GM12878 (cell line): ENCODE data around the gene SHISA7. TPM values are rescaled to one million over a fixed set of nuclear protein-coding genes. Genes with fewer than 3 reads are reported as not detected.
A peak's percentile ranks its signal among the peaks of the same experiment; 100 is the strongest.

Experiments
- ATAC-seq: fragments of 200-7000 bp; cut with Tn5 transposase; 3 replicates; pipeline ENCODE4 v1.9.1; 2020; ENCODE audit warnings: mild to moderate bottlenecking, moderate library complexity
- BruUV-seq: library from RNA; stranded (reverse); fragments of 400-500 nt; replicated peaks from 2 replicates; lab custom pipeline; 2021; lab: Mats Ljungman, UMichigan
- CTCF ChIA-PET: fragments of 300-600 bp; sonication (Branson Sonifier 250); formaldehyde crosslinking; extraction: SDS; loops from one replicate; lab custom pipeline; 2021; ENCODE audit warnings: inconsistent platforms; lab: Yijun Ruan, JAX
- POLR2A ChIA-PET: fragments of 350-600 bp; formaldehyde crosslinking; extraction: SDS; loops from one replicate; lab custom pipeline; 2021; ENCODE audit warnings: inconsistent platforms; lab: Charles Lee
- RAD21 ChIA-PET: fragments of 300-600 bp; sonication (Branson Sonifier 250); formaldehyde crosslinking; loops from one replicate; lab custom pipeline; 2023; ENCODE audit warnings: antibody characterized with exemption; ENCODE audit not compliant: unreplicated experiment; lab: Charles Lee
- SMC1A ChIA-PET: fragments of 300-600 bp; sonication (Branson Sonifier 250); formaldehyde crosslinking; loops from one replicate; lab custom pipeline; 2023; ENCODE audit not compliant: unreplicated experiment, uncharacterized antibody; lab: Charles Lee
- DNase-seq: peaks from one replicate; pipeline ENCODE4 v3.0.0-alpha.2; 2011; ENCODE audit warnings: low read depth, low spot score
- FAIRE-seq: peaks from 3 replicates; lab custom pipeline; 2011; peaks lifted over from hg19 to GRCh38; lab: Jason Lieb, UNC
- H2AFZ ChIP-seq: 2 replicates; pipeline ENCODE4 v1.6.0; 2011; ENCODE audit warnings: low read depth, low read length, control low read depth; ENCODE audit not compliant: control insufficient read depth
- H3K27ac ChIP-seq: 2 replicates; pipeline ENCODE4 v1.5.1; 2011; ENCODE audit warnings: control low read depth; ENCODE audit not compliant: control insufficient read depth, insufficient read depth
- H3K27me3 ChIP-seq, 2 experiments: replicated peaks in 1 of 2; 2 replicates each; pipeline versions ENCODE4 v1.6.0 to v1.6.1; 2011; ENCODE audit warnings: low read length in 1 of 2; ENCODE audit not compliant: control insufficient read depth in 2 of 2, insufficient read depth in 2 of 2
- H3K36me3 ChIP-seq, 2 experiments: 2 replicates each; pipeline ENCODE4 v1.5.1; 2011; ENCODE audit warnings: low read length in 1 of 2; ENCODE audit not compliant: control insufficient read depth in 2 of 2, insufficient read depth in 2 of 2
- H3K4me1 ChIP-seq: 2 replicates; pipeline ENCODE4 v1.6.1; 2011; ENCODE audit warnings: mild to moderate bottlenecking, low read length, moderate library complexity, mixed read lengths; ENCODE audit not compliant: control insufficient read depth, insufficient read depth
- H3K4me2 ChIP-seq: 2 replicates; pipeline ENCODE4 v1.6.0; 2011; ENCODE audit warnings: control low read depth; ENCODE audit not compliant: control insufficient read depth, insufficient read depth
- H3K4me3 ChIP-seq: fragments of 200-600 bp; sonication (generic); 2 replicates; pipeline ENCODE4 v1.5.1; 2016
- H3K79me2 ChIP-seq: 2 replicates; pipeline ENCODE4 v1.6.0; 2011; ENCODE audit warnings: low read length; ENCODE audit not compliant: control insufficient read depth, insufficient read depth
- H3K9ac ChIP-seq: 2 replicates; pipeline ENCODE4 v1.8.0; 2011; ENCODE audit warnings: low read length, control low read depth, mixed read lengths; ENCODE audit not compliant: control insufficient read depth, insufficient read depth
- H3K9me3 ChIP-seq: replicated peaks from 3 replicates; pipeline ENCODE4 v1.5.1; 2011; ENCODE audit warnings: mild to moderate bottlenecking, low read length; ENCODE audit not compliant: control insufficient read depth, insufficient read depth
- H4K20me1 ChIP-seq: 2 replicates; pipeline ENCODE4 v1.6.0; 2011; ENCODE audit not compliant: control insufficient read depth, insufficient read depth
- HDAC6 ChIP-seq: fragments of 200-600 bp; sonication (generic); IDR thresholded peaks from one replicate; pipeline ENCODE4 v1.8.0; 2017; ENCODE audit warnings: antibody characterized with exemption; ENCODE audit not compliant: unreplicated experiment
- MEF2A ChIP-seq: IDR thresholded peaks from 2 replicates; pipeline ENCODE4 v1.6.1; 2011; ENCODE audit warnings: low read depth, mild to moderate bottlenecking, low read length, moderate library complexity; ENCODE audit not compliant: insufficient read depth
- NFIC ChIP-seq: IDR thresholded peaks from 2 replicates; pipeline ENCODE4 v1.6.1; 2012; ENCODE audit warnings: low read depth, mild to moderate bottlenecking, inconsistent platforms, low read length, moderate library complexity
- RCOR1 ChIP-seq: conservative IDR thresholded peaks from 2 replicates; pipeline ENCODE4 v1.6.1; 2012; ENCODE audit warnings: low read depth, low read length, improper control_type of control experiment
- SIN3A ChIP-seq: IDR thresholded peaks from 2 replicates; pipeline ENCODE4 v1.6.1; 2012; ENCODE audit warnings: low read depth, low read length, improper control_type of control experiment
- SMC3 ChIP-seq: IDR thresholded peaks from 2 replicates; pipeline ENCODE4 v1.6.1; 2011; ENCODE audit warnings: low read length, improper control_type of control experiment, borderline replicate concordance
- SREBF1 ChIP-seq: IDR thresholded peaks from 2 replicates; pipeline ENCODE4 v1.6.1; 2012; ENCODE audit warnings: mild to moderate bottlenecking, low read length
- YY1 ChIP-seq: IDR thresholded peaks from 2 replicates; pipeline ENCODE4 v1.6.1; 2011; ENCODE audit warnings: low read depth, mild to moderate bottlenecking, low read length
- ZSCAN29 ChIP-seq: fragments of 450-650 bp; IDR thresholded peaks from 2 replicates; pipeline ENCODE4 v1.6.1; 2017; ENCODE audit warnings: mild to moderate bottlenecking, moderate library complexity
- WGBS: methylation state at CpG from one replicate; pipeline ENCODE4 v1.1.6; 2016; ENCODE audit warnings: low lambda C conversion rate; ENCODE audit not compliant: insufficient replicate concordance, insufficient coverage; ENCODE audit errors: missing lambda C conversion rate; 5-methylcytosine and 5-hydroxymethylcytosine counted together
- in situ Hi-C: fragments of 300-500 bp; cut with MboI; formaldehyde crosslinking; loops from 9 replicates; pipeline ENCODE4 v1.14.3; 2018; ENCODE audit warnings: mixed read lengths
- intact Hi-C: fragments of 100-400 bp; cut with micrococcal nuclease; formaldehyde crosslinking; loops from one replicate; pipeline ENCODE4 v1.14.2; 2022; ENCODE audit not compliant: unreplicated experiment
- polyA plus RNA-seq, 11 experiments: library from polyadenylated mRNA; depleted of rRNA in 4 of 11; unstranded in 6 of 11; stranded (reverse) in 5 of 11; fragments of >200 nt; fragmentation: Nextera tagmentation in 4 of 11; fragmentation: Illumina TruSeq in 1 of 11; extraction: Ambion mirVana in 4 of 11; extraction: Trizol in 1 of 11; gene quantifications; 1 replicate in 1 of 11; 2 replicates in 10 of 11; pipeline versions ENCODE4 v1.2.1 to v1.2.3, GENCODE V29; 2011 to 2016; ENCODE audit warnings: inconsistent platforms in 2 of 11, missing spikeins in 2 of 11, low read depth in 1 of 11
- total RNA-seq, 4 experiments: library from RNA; depleted of rRNA in 3 of 4; stranded (reverse); fragments of >200 nt in 3 of 4; fragmentation: Illumina TruSeq in 1 of 4; extraction: Trizol in 1 of 4; gene quantifications; 2 replicates each; pipeline versions ENCODE4 v1.2.1 to v1.2.3, GENCODE V29; 2013 to 2021
- TF ChIP-seq, protein P1 (sequence below): IDR thresholded peaks from 2 replicates; pipeline ENCODE4 v1.6.1; 2012; ENCODE audit warnings: low read depth, low read length, improper control_type of control experiment
- TF ChIP-seq, protein P2 (sequence below): IDR thresholded peaks from 2 replicates; pipeline ENCODE4 v1.6.1; 2012; ENCODE audit warnings: low read depth, low read length, improper control_type of control experiment

Gene SHISA7
- total and polyA plus RNA-seq, 10 of the 15 experiments (the other 5 are each of a cell fraction or from before 2014, with no cell fraction given): 0.03 TPM; not detected in 9

DNA sequence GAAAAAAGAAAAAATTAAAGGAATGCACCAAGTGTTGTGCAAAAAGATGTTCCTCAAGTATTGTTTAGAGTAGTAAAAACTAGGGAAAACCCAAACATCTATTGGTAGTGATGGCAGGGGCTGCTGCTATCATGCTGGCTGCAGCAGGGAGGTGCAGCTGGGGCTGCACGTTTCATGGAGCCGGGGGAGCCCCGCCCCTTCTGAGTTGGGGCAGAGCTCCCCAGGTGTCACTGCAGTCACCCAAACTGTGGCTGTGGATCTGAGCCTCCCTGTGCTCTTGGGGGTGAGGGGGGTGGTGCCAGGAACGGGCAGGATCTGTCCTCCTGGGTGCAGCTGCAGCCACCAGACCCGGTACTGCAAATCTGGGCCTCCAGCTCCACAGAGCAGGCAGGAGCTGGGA, 24.0 kb downstream of the SHISA7 start:
- RAD21 ChIA-PET: no interaction called here
- in situ Hi-C loops: loop anchor here (5.0 kb wide), 2 partner anchors 207 to 277 kb away; no protein-coding TSS in a partner anchor
- no peaks in the 10 kb centered on the region for H3K36me3 ChIP-seq
- intact Hi-C loops: loop anchor here (2.0 kb wide), 1 partner anchor 126 kb away; no protein-coding TSS in a partner anchor
- H3K9ac ChIP-seq: no peak overlapping the region
- ATAC-seq (0 out of 3 replicates have a peak, but pooled peaks have one; percentile 21), DNase-seq (no peak), FAIRE-seq (no peak)
- 23% methylated on average over 5 of the region's 5 CpGs for WGBS
- no peaks in the 10 kb centered on the region for H4K20me1 ChIP-seq
- TF ChIP-seq, protein P1, sequence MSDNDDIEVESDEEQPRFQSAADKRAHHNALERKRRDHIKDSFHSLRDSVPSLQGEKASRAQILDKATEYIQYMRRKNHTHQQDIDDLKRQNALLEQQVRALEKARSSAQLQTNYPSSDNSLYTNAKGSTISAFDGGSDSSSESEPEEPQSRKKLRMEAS: no peak
- TF ChIP-seq YY1: no peak
- TF ChIP-seq HDAC6: no peak
- no peak for TF ChIP-seq SIN3A
- TF ChIP-seq NFIC: no peak
- TF ChIP-seq SREBF1: no peak
- no peak for TF ChIP-seq RCOR1
- no peak for TF ChIP-seq ZSCAN29
- no peak for TF ChIP-seq SMC3
- TF ChIP-seq MEF2A: no peak
- TF ChIP-seq, protein P2, sequence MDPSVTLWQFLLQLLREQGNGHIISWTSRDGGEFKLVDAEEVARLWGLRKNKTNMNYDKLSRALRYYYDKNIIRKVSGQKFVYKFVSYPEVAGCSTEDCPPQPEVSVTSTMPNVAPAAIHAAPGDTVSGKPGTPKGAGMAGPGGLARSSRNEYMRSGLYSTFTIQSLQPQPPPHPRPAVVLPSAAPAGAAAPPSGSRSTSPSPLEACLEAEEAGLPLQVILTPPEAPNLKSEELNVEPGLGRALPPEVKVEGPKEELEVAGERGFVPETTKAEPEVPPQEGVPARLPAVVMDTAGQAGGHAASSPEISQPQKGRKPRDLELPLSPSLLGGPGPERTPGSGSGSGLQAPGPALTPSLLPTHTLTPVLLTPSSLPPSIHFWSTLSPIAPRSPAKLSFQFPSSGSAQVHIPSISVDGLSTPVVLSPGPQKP: no peak
- no peak overlapping the region for H2AFZ ChIP-seq
- no peaks in the 10 kb centered on the region; the same call in 2 of the 3 replicates for H3K9me3 ChIP-seq
- no peaks in the 10 kb centered on the region for H3K4me1 ChIP-seq
- CTCF ChIA-PET: interaction anchor here (1.0 to 2.0 kb wide), 5 partner anchors 85 to 279 kb away, joined by 4 to 8 read pairs (median 7); no protein-coding TSS in a partner anchor
- no peaks in the 10 kb centered on the region for H3K27me3 ChIP-seq
- no peak overlapping the region for H3K27ac ChIP-seq
- no peak overlapping the region for H3K4me2 ChIP-seq
- POLR2A ChIA-PET: interaction anchor here (0.6 kb wide), 1 partner anchor 143 kb away, joined by 4 read pairs; no protein-coding TSS in a partner anchor
- SMC1A ChIA-PET: interaction anchor here (1.2 to 1.6 kb wide), 4 partner anchors 118 to 208 kb away, joined by 3 to 4 read pairs (median 3); no protein-coding TSS in a partner anchor
- BruUV-seq: no TSS peak
- no peaks in the 10 kb centered on the region for H3K79me2 ChIP-seq
- no peak overlapping the region for H3K4me3 ChIP-seq
